NOMO-1 treated with dmso at 0.1 percent for 144 hours (cell line): ENCODE measurements around the gene ESX1.
"Not testable (repeated sequence)": the region's sequence is repeated elsewhere in the genome, so short reads cannot be mapped to it uniquely, and the experiment has no call there.

ENCODE experiments used
- DNase-seq: peaks from one replicate; lab custom pipeline; 2025; ENCODE audit not compliant: unreplicated experiment; lab: John Stamatoyannopoulos, UW

Gene ESX1

DNA sequence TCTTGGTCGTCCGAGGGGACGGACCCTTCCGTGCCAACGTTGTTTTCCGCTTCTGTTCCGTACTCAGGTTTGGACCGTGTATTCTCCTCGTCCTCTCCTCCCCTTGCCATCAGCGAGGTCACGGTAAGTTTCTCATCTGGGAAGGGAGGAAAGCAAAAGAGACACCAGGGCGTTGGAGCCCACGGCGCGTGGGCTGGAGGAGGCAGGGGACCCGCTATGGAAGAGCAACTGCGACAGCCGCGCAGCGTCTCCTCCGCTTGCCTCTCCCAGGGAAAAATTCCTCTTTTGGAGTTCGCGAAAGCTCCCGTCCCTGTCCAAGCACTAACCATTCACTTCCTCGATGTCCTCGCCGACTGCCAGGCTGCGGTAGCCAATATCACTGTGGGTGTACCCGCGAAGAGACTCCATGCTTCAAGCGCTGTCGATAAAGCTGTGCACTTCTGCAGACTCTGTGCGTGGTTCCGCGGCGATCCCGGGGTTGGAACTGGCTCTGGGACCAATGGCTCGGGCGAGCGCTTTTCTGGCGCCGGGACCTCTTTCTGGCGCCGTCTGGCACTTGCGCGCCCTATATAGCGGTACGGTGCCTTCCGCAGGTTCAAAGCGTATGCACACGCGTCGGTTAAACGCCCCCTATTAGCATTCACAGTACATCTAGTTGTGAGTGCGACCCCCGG, at the start of gene ESX1:
Gene ESX1, minus strand, starts transcription at position 492 of the 674 bp plus-strand sequence. Its CDS starts 84 bp downstream, at position 408.
- DNase-seq, result no peak

- DNase-seq, result no peak
Measured at GRCh38 chrX:104295636-104296035, 40.9 kb upstream of the ESX1 start.

DNA sequence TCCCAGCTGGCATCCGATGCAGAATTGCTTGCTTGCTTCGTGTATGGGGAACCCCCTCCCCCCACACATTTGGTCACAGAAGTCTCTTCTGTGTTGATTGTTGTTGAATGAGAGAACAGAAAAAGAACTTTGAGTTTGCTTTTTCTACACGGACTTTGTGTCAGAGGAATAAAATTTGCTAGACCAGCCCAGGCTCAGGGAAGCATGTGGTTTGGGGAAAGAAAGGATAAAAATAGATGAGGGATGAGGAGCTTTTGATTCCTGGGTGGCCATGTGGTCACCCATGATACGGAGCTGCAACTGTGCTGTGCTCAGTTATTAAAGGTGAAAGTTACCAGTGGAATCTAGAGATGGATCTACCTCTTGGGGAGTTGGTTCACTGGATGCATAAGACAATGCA, 34.2 kb upstream of the ESX1 start:
- no peak for DNase-seq

GRCh38 chrX:104288269-104288668, 33.5 kb upstream of the ESX1 start:
- DNase-seq, result no peak

GRCh38 chrX:104285201-104285600, 30.5 kb upstream of the ESX1 start:
- DNase-seq, result no peak

DNA sequence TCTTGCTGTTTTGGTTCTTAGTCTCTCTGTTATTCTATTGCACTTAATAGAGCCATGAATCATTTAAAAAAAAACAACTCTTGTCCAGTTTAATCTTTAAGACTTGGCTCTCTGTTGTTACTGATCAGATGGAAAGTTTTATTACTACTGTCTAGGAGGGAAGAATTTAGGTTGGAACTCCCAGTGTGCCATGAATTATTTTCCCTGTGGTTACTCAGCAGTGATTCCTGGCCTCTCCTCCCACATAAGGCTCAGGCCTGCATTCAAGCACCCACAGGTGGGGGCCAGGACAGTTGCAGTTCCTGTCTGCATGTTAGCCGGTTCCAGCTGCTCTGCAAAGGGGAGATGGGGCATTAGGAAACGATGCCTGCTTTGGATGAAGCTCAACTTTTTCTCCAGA, 29.8 kb upstream of the ESX1 start:
- no peak for DNase-seq

DNA sequence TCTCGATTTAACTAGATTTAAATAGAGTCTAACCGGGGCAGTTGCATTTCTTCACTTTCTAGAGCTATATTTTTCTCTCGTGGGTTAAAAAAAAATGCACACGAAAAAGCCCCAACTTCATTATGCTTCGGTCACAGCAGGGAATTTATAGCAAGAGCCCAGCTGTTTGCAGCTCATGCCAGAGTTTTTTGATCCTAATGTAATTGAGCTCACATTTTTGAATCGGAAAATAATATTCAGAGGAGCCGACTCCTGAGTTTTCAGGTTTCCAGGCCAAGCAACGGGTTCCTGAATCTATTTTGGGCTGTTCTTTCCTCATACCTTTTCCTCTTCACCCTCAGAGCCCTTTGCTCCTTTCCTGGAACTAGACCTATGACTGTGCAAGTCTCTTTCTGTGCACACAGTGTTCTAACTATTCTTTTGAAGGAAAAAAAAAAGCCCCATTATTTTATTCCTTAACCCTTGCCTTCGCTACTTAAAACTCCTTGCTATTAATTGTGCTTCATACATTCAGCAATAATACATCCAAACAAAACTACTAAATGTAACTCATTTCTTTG, 27.5 kb upstream of the ESX1 start:
- no peak for DNase-seq

DNA sequence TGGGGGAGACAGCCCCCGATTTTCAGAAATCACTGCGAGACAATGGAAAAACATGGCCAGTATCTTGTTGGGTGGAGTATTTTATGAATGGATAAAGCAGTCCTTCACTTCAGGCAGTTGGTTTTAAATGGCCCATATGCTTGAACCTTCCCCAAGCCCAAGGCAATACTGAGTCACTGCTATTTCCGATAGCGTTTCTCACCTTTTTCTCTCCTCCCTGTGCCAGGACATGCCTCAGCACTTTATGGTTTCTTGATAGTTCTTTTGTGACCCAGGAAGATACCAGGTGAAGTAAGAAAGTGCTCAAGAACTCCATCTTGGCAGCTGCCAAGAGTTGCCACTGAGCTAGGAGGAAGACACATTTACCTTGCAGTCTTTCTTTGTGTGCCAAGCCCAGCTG, 26.8 kb upstream of the ESX1 start:
- no peak for DNase-seq

GRCh38 chrX:104280609-104281008, 25.9 kb upstream of the ESX1 start:
- DNase-seq, result no peak

DNA sequence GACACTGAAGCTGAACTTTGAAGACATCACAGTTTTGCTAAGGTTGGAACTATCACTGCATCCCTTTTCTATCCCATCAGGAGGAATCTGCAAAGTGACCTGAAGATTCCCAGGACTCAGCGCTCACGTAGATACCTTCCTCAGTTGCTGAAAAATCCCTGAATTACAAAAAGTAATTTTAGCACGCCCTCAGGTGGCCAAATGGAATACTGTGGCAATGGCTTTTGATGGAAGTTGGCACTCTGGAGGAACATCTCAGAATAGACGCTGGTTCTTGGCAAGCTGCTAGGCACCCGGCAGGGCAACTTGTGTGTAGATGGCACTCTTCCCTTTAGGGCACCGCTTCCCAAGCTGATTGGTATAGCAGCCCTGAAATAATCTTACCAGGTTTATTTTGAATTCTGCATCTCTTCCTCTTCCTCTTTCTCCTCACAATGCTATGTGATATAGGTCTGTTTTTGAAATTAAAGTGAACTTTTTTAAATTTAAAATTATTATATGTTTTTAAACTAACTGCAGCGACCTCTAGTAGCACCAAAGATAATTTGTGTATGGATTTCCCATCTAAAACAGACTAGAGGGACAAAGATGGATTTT, 16.3 kb upstream of the ESX1 start:
- DNase-seq, result no peak

DNA sequence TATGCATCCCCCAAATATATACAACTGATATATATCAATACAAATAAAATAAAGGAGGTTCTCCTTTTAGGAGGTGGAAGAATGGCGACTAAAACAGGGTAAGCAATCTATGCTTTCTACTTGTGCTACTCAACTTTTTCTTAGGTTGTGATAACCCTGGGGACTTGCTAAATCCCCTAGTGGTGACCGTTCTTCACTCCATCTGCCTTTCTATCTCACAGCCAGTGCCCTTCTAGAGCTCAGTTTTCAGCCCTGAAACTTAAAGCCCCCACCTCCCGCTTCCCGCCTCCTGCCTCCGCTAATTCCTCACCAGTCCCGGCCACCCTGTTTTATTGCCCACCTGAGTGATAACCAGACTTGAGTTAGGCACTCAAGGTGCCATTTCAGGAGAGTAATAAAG, 15.5 kb upstream of the ESX1 start:
- no peak for DNase-seq

- DNase-seq, result no peak
Measured at GRCh38 chrX:104255465-104255864, 732 bp upstream of the ESX1 start.

GRCh38 chrX:104253567-104254441, 929 bp downstream of the ESX1 start:
- DNase-seq, result no peak

DNA sequence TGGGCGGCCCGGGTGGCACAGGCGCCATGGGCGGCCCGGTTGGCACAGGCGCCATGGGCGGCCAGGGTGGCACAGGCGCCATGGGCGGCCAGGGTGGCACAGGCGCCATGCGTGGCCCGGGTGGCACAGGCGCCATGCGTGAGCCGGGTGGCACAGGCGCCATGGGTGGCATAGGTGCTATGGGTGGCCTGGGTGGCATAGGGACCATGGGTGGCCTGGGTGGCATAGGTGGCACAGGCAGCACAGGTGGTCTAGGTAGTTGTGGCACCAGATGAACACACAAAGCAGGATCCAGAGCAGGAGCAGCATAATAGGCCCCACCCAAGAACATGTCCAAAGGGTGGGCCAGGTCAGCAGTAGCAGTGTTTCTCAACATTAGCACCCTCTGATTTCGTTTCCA, 4.3 kb downstream of the ESX1 start:
- DNase-seq, result no peak

- not testable (repeated sequence) for DNase-seq
Measured at GRCh38 chrX:104230060-104230459, 24.7 kb downstream of the ESX1 start.

GRCh38 chrX:104211187-104211586, 43.5 kb downstream of the ESX1 start:
- DNase-seq, result no peak

GRCh38 chrX:104205548-104205947, 49.2 kb downstream of the ESX1 start:
- no peak for DNase-seq
